IPS-15b (cell line): Measurements from ENCODE around the gene CAMK1G.

ENCODE experiments used
- H3K27me3 ChIP-seq: one replicate; pipeline ENCODE4 v1.6.1; 2013; ENCODE audit warnings: low read length; ENCODE audit not compliant: control insufficient read depth, insufficient read depth
- H3K36me3 ChIP-seq: one replicate; pipeline ENCODE4 v1.6.1; 2013; ENCODE audit warnings: low read length; ENCODE audit not compliant: control insufficient read depth, insufficient read depth
- H3K4me1 ChIP-seq: one replicate; pipeline ENCODE4 v1.6.1; 2013; ENCODE audit warnings: mild to moderate bottlenecking, low read length; ENCODE audit not compliant: control insufficient read depth, insufficient read depth
- H3K4me3 ChIP-seq: one replicate; pipeline ENCODE4 v1.5.1; 2013; ENCODE audit warnings: low read depth, low read length
- H3K9ac ChIP-seq: one replicate; pipeline ENCODE4 v1.6.1; 2013; ENCODE audit warnings: low read depth, mild to moderate bottlenecking, low read length
- H3K9me3 ChIP-seq: one replicate; pipeline ENCODE4 v1.6.1; 2013; ENCODE audit warnings: mild to moderate bottlenecking, low read length; ENCODE audit not compliant: control insufficient read depth, insufficient read depth

Gene CAMK1G

DNA sequence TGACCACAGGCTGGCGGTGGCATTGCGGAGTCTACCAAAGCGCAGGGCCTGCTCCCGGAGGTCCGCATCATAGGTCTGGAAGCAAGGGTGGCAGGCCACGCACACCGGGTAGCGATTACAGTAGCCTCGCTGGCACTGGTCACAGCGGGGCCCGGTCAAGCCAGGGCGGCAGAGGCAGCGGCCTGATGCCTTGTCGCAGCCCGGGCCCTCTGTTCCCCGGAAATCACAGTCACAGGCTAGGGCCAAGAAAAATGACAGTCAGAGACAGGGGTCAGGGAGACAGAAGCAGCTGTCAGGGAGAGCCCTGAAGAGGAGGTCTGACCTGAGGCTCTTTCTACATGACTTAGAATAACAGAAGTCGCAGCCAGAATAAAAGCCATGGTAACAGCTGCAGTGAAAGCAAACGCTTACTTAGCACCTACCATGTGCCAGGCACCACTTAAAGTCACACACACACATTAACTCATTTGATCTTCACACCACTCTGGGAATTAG lies 42.3 kb downstream of the CAMK1G start:
- H3K36me3 ChIP-seq, result no peaks in the 10 kb centered on the region
- no peaks in the 10 kb centered on the region for H3K27me3 ChIP-seq
- H3K9ac ChIP-seq, result no peak overlapping the region

DNA sequence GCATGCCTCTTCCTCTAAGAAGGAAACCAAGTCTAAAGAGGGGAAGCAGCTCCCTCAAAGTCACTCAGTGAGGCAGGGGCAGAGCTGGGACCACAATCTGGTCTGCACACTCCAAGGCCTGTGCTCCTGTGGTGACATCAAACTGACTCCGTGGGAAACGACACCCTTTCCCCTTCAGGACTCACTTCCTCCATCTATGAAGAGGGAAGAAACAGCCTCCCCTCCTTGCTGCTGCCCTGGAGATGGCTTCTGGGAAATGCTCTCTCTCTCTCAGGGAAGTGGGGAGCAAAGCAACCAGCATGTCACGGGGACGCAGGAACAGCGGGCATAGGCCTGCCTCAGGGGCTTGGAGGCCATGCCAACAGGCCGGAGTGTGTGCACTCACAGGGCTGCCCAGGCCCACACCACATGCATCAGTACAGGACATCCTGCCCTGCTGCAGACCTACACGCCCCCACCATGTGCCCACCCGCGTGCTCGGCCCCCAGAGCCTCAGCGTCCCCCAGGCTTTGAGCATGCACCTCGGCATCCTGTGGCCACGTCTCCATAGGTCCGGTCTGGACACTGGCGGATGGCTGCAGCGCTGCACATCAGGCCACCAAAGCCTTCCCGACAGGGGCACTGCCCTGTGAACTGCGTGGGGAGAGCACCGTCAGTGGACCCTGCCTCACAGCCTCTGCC lies 43.0 kb downstream of the CAMK1G start:
- Histone ChIP-seq H3K36me3 (no peaks in the 10 kb centered on the region), H3K9ac (no peak overlapping the region), H3K4me3 (no peak overlapping the region), H3K9me3 (no peaks in the 10 kb centered on the region), H3K27me3 (no peaks in the 10 kb centered on the region), H3K4me1 (peaks cover 14% of the 10 kb centered on the region)

More for the DNA sequence above, 42.3 kb downstream of the CAMK1G start:
- Histone ChIP-seq H3K9me3 (no peaks in the 10 kb centered on the region), H3K4me1 (peaks cover 11% of the 10 kb centered on the region), H3K4me3 (no peak overlapping the region)

DNA sequence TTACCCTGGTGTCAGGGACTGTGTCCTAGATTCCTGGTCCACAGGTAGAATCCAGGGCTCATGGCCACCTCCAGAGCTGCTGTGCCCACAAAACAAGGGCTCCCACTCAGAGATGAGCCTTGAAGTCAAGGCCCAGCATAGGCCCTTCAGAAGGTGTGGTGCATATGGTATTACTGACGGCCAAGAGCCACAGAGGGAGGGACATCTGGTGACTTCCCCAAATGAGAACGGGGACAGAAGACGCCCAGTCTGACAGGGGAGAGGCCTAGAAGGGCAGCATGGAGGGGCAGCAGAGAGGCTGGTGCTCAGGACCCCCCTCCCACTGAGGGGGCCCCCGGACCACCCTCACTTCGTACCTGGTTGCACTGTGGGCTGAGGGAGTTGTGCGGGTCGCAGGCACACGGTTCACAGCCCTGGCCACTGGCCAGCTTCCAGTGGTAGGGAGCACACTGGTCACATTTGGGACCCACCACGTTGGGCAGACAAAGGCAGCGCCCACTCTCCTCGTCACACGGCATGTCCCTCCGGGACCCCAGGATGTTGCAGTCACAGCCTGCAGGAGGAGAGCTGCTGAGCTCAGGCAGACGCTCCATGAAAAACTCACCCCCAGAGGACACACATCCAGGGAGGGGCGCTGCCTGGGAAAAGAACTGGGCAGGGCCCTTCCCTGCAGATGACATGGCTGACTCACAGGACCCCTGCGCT lies 43.7 kb downstream of the CAMK1G start:
- H3K27me3 ChIP-seq, result no peaks in the 10 kb centered on the region

DNA sequence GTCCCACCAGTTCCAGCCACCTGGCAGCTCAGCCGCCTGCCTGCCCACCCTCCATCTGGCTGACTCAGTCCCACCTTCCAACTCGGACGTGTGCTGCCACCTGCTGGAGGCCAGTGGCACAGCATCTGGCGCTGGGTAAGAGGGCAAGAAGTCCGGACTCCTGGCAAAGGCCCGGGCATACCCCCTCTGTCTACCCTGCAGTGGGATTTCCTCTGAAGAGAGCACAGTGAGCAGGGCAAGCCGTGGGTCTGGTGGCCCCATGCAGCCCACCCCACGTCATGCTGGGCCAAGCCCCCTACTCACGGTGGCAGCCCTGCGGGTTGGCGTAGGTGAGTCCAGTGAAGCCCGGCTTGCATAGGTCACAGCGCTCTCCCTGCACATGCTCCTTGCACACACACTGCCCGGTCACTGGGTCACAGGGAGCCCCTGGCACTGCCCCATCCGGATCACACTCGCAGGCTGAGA lies 44.2 kb downstream of the CAMK1G start:
- Histone ChIP-seq H3K4me3 (no peak overlapping the region), H3K9me3 (no peaks in the 10 kb centered on the region), H3K9ac (no peak overlapping the region), H3K4me1 (peaks cover 14% of the 10 kb centered on the region), H3K27me3 (no peaks in the 10 kb centered on the region), H3K36me3 (no peaks in the 10 kb centered on the region)

More for the DNA sequence above, 43.7 kb downstream of the CAMK1G start:
- Histone ChIP-seq H3K9ac (peak overlapping the region; percentile 55), H3K4me3 (no peak overlapping the region), H3K9me3 (no peaks in the 10 kb centered on the region), H3K4me1 (peaks cover 14% of the 10 kb centered on the region), H3K36me3 (no peaks in the 10 kb centered on the region)

- H3K9ac ChIP-seq, result no peak overlapping the region
- no peaks in the 10 kb centered on the region for H3K36me3 ChIP-seq
- H3K4me1 ChIP-seq, result peaks cover 14% of the 10 kb centered on the region
- H3K27me3 ChIP-seq, result no peaks in the 10 kb centered on the region
- H3K4me3 ChIP-seq, result no peak overlapping the region
- H3K9me3 ChIP-seq, result no peaks in the 10 kb centered on the region
Observed at GRCh38 chr1:209628618-209629299, 45.2 kb downstream of the CAMK1G start.

DNA sequence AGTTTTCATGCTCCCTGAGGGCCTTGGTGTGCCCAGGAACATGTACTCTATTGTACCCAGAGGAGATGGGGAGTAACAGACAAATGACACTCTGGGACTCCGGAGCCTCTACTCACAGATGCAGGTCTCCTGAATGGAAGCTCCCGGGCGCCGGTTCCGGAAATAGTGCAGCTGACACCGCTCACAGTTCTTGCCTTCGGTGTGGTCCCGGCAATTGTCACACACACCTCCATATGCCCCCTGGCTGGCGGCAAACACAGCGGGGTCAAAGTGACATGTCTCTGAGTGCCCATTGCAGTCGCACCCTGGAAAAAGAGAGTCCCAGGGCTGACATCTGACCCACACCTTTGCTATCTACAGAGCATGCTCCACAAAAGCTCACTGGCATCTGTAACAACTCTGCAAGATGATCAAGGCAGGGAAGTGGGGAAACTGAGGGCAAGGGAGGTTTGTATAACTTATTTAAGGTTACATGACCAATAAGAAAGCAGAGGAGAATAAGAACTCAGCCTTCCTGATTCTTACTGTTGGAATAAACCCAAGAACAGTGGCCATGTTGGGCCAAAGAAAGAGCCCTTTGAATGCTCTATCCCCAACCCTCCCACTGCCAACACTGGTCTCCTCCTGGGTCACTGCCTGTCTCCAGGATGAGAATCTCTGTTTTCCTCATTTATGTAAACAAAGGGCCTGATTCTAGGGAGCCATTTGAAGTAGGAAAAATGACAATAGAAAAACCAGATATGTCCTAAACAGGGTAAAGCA lies 46.3 kb downstream of the CAMK1G start:
- no peak overlapping the region for H3K4me3 ChIP-seq
- no peaks in the 10 kb centered on the region for H3K27me3 ChIP-seq
- peaks cover 14% of the 10 kb centered on the region for H3K4me1 ChIP-seq
- no peak overlapping the region for H3K9ac ChIP-seq
- H3K9me3 ChIP-seq, result no peaks in the 10 kb centered on the region
- H3K36me3 ChIP-seq, result no peaks in the 10 kb centered on the region

DNA sequence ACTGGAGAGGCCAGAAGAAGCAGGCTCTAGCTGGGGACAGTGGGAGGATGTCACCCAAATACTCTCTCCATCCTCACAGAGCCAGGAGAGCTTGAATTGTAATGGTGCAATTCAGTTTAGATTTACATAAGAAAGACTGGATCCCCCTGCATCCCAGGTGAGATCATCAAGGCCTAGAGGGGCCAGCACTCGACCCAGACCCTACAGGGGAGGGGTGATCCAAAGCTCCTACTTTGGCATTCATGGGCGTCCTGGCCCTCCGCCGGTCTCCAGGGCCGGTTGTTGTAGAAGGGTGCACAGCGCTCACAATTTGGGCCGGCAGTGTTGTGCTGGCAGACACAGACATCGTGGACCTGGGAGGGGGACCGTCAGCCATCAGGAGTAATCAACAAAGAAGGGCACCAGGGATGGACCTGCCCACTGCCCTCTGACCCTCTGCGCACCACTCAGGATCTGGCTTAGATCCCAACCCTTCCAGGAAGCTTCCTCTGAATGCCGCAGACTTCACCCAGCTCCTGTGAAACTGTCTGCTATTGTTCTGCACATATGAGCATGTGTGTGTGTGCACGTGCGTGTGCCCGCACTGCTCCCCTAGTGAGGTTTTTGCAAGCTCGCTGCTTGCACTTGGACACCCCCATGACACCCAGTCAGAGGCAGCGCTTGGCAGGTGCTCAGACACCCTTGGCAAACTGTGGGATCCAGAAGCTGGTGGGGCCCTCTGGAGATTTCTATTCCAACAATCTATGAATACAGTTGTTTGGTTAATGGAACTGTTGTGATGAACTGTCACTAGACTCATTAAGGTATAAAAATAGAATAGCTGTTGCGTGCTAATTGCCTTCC lies 47.1 kb downstream of the CAMK1G start:
- Histone ChIP-seq H3K4me3 (no peak overlapping the region), H3K4me1 (peaks cover 14% of the 10 kb centered on the region), H3K27me3 (no peaks in the 10 kb centered on the region), H3K9ac (no peak overlapping the region), H3K36me3 (no peaks in the 10 kb centered on the region), H3K9me3 (no peaks in the 10 kb centered on the region)

DNA sequence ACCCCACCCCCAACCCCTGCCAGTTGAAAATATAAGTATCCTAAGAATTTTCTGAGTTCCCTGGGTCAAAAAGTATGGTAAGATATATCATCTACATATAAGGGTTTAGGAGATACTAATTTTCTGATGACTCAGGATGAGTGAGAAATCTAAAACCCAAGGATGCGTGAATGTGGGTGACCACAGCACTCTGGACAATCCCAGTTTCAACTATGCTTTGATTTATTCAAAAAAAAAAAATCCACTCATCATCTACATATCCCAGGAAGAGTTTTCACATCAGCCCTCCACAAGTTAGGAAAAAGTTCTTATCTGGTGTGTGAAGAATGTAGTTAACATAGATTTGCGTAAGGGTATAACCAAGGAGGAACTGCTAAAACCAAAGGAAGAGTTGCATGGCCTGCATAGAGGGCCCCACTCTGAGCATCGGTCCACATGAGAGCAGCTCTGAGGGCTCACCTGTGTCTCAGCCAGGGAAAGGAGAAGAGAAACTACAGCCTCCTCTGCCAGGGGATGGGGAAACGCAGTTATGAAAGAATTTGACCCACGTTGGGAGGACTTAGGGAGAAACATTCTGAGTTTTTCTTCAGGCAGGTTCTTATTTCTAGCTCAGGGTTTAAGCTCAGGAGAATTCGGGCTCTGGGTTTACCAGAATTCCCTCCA lies 50.0 kb downstream of the CAMK1G start:
- peaks cover 14% of the 10 kb centered on the region for H3K4me1 ChIP-seq
- H3K36me3 ChIP-seq, result no peaks in the 10 kb centered on the region
- H3K4me3 ChIP-seq, result no peak overlapping the region
- H3K9ac ChIP-seq, result no peak overlapping the region
- H3K27me3 ChIP-seq, result no peaks in the 10 kb centered on the region
- H3K9me3 ChIP-seq, result no peaks in the 10 kb centered on the region

DNA sequence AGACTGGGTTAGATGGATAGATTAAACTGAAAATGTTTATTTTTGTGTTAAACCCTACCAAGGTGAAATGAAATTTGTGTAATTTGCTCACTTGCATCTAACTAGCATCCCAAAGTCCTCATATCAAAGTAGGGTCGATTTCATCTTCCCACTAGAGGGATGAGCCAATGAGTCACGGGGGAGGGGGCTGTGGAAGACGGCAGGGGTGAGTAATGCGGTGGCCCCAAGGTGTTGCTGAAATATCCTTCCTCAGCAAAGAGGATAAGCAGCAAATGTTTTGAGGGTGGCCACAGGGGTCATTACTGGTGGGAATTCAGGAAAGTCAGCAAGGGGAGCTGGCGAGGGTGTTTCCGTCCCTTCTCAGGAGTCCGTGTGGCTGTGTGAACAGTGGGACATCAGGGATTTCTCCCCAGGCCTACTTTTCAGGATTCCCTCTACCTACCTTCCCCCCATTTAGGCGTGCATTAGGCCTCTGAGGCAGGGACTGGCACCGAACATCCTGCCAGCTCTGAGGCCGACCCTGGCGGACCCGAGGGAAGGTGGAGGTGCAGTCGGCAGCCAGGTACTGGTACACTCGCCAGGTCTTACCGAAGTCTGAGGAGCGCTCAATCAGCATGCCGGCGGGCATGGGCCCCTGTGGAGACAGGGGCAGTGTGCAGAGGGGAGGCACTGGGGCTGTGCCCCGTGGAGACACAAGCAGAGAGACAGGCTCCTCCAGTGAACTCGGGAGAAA lies 50.7 kb downstream of the CAMK1G start:
- Histone ChIP-seq H3K9me3 (no peaks in the 10 kb centered on the region), H3K4me3 (no peak overlapping the region), H3K36me3 (no peaks in the 10 kb centered on the region), H3K9ac (no peak overlapping the region), H3K4me1 (peaks cover 14% of the 10 kb centered on the region), H3K27me3 (no peaks in the 10 kb centered on the region)

GRCh38 chr1:209635850-209636249 lies 52.3 kb downstream of the CAMK1G start:
- H3K9me3 ChIP-seq, result no peaks in the 10 kb centered on the region
- H3K9ac ChIP-seq, result no peak overlapping the region
- H3K4me3 ChIP-seq, result no peak overlapping the region
- H3K27me3 ChIP-seq, result no peaks in the 10 kb centered on the region
- no peaks in the 10 kb centered on the region for H3K36me3 ChIP-seq
- H3K4me1 ChIP-seq, result peaks cover 3% of the 10 kb centered on the region
